GM12801 (cell line): ENCODE measurements around the gene FBXO10.

ENCODE experiments used
- CTCF ChIP-seq: IDR thresholded peaks from one replicate; pipeline ENCODE4 v1.5.1; 2011; ENCODE audit warnings: control low read depth; ENCODE audit not compliant: insufficient read length; ENCODE audit errors: extremely low read depth

FBXO10 gene

GRCh38 chr9:37555786-37556185, 20.4 kb downstream of the FBXO10 start:
- no peak for TF ChIP-seq CTCF

DNA sequence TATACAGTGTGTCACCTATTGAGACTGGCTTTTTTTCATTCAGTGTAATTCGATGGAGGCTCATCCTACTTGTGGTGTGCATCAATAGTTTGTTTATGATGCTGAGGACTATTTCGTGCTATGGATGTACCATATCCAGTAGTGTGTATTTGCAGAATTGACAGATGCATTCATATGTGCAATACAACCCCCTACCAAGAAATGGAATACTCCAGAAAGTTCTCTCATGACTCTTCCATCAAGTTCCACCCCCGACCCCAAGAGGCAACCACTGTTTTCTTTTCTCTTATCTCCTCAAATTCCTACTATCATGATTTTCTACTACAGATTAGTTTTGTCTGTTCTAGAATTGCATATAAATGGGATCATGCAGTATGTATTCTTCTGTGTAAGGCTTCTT, 21.9 kb downstream of the FBXO10 start:
- TF ChIP-seq CTCF: no peak

DNA sequence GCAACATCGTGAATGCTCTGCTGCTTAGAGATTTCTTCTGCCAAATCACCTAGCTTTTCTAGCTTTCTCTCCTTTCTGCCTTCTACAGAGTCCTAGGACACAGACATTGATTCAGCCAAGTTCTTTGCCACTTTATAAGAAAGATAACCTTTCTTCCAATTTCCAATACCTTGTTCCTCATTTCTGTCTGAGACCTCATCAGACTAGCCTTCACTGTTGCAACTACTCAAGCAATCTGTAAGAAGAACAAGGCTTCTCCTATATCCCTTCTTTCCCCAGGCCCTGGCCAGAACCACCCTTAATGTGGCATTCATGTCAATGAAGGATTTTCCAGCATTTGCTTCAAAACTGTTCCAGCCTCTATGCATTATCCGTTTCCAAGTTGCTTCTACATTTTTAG, 24.3 kb downstream of the FBXO10 start:
- no peak for TF ChIP-seq CTCF

GRCh38 chr9:37551468-37551867, 24.7 kb downstream of the FBXO10 start:
- TF ChIP-seq CTCF: no peak

- TF ChIP-seq CTCF: no peak
Observed at GRCh38 chr9:37550781-37551180, 25.4 kb downstream of the FBXO10 start.

DNA sequence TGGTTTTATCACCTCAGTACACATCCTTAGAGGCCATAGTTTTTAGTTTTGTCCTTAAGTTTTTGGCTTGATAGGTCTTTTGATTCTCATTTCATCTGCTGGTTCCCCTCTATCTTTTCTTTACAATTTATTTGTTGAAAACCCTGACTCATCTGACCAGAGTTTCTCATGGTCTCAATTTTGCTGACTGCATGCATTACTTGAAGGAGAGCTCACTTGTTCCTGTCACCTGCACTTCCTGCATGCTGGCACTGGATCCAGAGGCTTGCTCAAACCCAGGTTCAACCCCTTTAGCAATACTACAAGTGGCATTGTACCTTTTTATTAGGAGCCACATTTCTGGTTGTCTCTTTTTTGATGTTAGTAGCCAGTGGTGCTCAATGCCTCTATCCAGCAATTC, 26.7 kb downstream of the FBXO10 start:
- TF ChIP-seq CTCF: no peak

DNA sequence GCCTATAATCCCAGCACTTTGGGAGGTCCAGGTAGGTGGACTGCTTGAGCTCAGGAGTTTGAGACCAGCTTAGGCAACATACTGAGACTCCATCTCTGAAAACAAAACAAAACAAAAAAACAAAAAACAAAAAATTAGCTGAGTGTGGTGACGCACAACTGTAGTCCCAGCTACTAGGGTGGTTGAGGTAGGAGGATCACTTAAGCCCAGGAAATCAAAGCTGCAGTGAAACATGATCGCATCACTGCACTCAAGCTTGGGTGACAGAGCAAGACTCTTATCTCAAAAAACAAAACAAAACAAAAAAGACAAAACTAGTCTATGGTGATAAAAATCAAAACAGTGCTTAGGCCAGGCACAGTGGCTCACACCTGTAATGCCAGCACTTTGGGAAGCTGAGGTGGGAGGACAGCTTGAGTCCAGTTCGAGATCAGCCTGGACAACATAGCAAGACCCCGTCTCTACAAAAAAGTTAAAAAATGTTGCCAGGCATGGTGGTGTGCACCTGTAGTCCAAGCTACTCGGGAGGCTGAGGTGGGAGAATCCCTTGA, 28.8 kb downstream of the FBXO10 start:
- TF ChIP-seq CTCF: no peak

DNA sequence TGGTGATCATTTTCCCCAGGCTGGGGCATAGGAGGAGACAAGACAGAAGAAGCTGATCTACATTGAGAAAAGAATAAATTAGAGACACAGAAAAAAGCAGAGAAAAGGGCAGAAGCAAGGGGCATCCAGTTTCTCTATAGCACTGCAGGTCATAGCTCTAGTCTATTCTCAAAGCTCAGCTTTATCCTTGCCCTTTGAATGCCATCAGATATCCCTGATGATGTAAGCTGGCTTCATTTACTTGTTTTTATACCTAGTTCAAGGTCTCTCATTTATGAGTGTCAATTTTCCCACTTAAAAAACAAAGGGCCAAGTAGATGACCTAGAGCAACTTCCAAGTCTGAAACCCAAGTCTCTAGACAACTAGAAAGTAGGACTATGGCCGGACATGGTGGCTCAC, 32.7 kb downstream of the FBXO10 start:
- TF ChIP-seq CTCF: no peak
